Activated T-helper 2 cell treated with anti-CD3 and anti-CD28 coated beads, Interferon-gamma antibody, Interleukin-2, Interleukin-4, amounts not matched to agents 10 μg/mL and 5 μg/mL and 100 μg/mL, durations not matched to agents 14 hours and 24 hours and 36 hours (primary cell): Measurements from ENCODE around the gene PUSL1. TPM values are rescaled to one million over a fixed set of nuclear protein-coding genes. Genes with fewer than 3 reads are reported as not detected.

Experiments used
- DNase-seq: peaks from one replicate; pipeline ENCODE4 v3.0.0; 2021; ENCODE audit warnings: low spot score
- H3K27ac Mint-ChIP-seq: one replicate; pipeline ENCODE4 v1.8.0; 2021; ENCODE audit warnings: mixed read lengths
- H3K27me3 Mint-ChIP-seq: one replicate; pipeline ENCODE4 v1.8.0; 2021; ENCODE audit warnings: low read depth, mixed read lengths
- H3K36me3 Mint-ChIP-seq: one replicate; pipeline ENCODE4 v1.8.0; 2021; ENCODE audit warnings: low read depth, mixed read lengths
- H3K4me1 Mint-ChIP-seq: one replicate; pipeline ENCODE4 v1.8.0; 2021; ENCODE audit warnings: low read depth, mixed read lengths
- H3K4me3 Mint-ChIP-seq: one replicate; pipeline ENCODE4 v1.8.0; 2021; ENCODE audit warnings: low read depth, mild to moderate bottlenecking, moderate library complexity, mixed read lengths
- H3K9me3 Mint-ChIP-seq: one replicate; pipeline ENCODE4 v1.8.0; 2021; ENCODE audit warnings: mixed read lengths
- intact Hi-C: fragments of 100-400 bp; cut with micrococcal nuclease; formaldehyde crosslinking; loops from one replicate; pipeline ENCODE4 v1.15.1; 2023
- total RNA-seq: library from RNA; stranded (reverse); gene quantifications from 2 replicates; pipeline ENCODE4 v1.2.3, GENCODE V29; 2022

PUSL1 gene
- total RNA-seq, 1 donor from 2014 or later: 31.8 TPM

- no peaks in the 10 kb centered on the region for H3K27me3 Mint-ChIP-seq
- DNase-seq: no peak
- H3K27ac Mint-ChIP-seq: no peak overlapping the region
- H3K9me3 Mint-ChIP-seq: no peaks in the 10 kb centered on the region
- H3K36me3 Mint-ChIP-seq: peaks cover 25% of the 10 kb centered on the region
- H3K4me3 Mint-ChIP-seq: no peak overlapping the region
- intact Hi-C loops: no loop called here
- H3K4me1 Mint-ChIP-seq: no peaks in the 10 kb centered on the region
Observed at GRCh38 chr1:1336931-1337792, 28.8 kb downstream of the PUSL1 start.

DNA sequence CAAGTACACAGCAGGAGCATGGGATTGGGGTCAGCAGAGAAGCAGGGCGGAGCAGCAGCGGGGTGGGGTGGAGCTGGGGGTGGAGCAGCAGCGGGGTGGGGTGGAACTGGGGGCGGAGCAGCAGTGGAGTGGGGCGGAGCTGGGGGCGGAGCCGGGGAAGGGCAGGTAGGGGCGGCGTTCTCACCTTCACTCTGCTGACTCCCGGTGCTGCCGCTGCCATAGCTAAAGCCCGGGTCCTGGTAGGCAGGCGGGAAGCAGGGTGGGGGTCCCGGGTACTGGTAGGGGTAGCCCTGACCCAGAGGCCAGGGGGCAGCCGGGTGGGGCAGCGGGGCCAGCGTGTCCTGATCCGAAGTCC is 29.4 kb downstream of the PUSL1 start:
- no peak for DNase-seq
- Mint-ChIP-seq H3K36me3 (peaks cover 26% of the 10 kb centered on the region), H3K4me1 (no peaks in the 10 kb centered on the region), H3K4me3 (no peak overlapping the region), H3K27ac (no peak overlapping the region), H3K27me3 (no peaks in the 10 kb centered on the region), H3K9me3 (no peaks in the 10 kb centered on the region)
- intact Hi-C loops: no loop called here

GRCh38 chr1:1338278-1338677 is 29.9 kb downstream of the PUSL1 start:
- no peak overlapping the region for H3K27ac Mint-ChIP-seq
- no peak for DNase-seq
- no peaks in the 10 kb centered on the region for H3K9me3 Mint-ChIP-seq

GRCh38 chr1:1340185-1340584 is 31.8 kb downstream of the PUSL1 start:
- Mint-ChIP-seq H3K9me3 (no peaks in the 10 kb centered on the region), H3K4me1 (no peaks in the 10 kb centered on the region), H3K36me3 (peaks cover 26% of the 10 kb centered on the region), H3K27me3 (no peaks in the 10 kb centered on the region), H3K27ac (no peak overlapping the region), H3K4me3 (no peak overlapping the region)
- no peak for DNase-seq
- intact Hi-C loops: no loop called here

More at GRCh38 chr1:1338278-1338677, 29.9 kb downstream of the PUSL1 start:
- Mint-ChIP-seq H3K36me3 (peaks cover 28% of the 10 kb centered on the region), H3K4me3 (no peak overlapping the region), H3K27me3 (no peaks in the 10 kb centered on the region), H3K4me1 (no peaks in the 10 kb centered on the region)
- intact Hi-C loops: no loop called here

DNA sequence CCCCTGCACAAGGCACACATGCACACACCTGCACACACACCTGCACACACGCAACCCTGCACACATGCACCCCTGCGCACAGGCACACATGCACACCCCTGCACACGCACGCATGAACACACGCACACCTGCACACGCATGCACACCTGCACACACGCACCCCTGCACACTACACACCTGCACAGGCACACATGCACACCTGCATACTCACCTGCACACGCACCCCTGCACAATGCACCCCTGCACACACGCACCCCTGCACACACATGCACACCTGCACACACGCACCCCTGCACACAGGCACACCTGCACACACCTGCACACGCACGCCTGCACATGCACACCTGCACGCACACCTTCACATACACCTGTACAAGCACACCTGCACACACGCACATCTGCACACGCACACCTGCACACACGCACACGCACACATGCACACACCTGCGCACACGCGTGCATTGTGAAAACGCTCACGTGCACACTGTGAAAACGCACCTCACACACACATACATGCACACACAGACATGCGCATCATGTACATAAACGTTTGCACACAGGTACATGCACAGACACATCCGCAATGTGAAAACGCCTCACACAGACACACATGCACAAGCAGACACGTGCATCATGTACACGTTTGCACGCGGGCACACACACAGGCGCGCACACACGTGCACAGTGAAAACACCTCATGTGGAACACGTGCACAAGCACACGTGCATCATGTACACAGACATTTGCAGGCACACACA is 32.6 kb downstream of the PUSL1 start:
- intact Hi-C loops: no loop called here
- Mint-ChIP-seq H3K36me3 (peaks cover 25% of the 10 kb centered on the region), H3K27me3 (no peaks in the 10 kb centered on the region)

GRCh38 chr1:1341549-1342021 is 33.2 kb downstream of the PUSL1 start:
- H3K9me3 Mint-ChIP-seq: no peaks in the 10 kb centered on the region
- intact Hi-C loops: no loop called here
- peaks cover 25% of the 10 kb centered on the region for H3K36me3 Mint-ChIP-seq

More for the DNA sequence above, 32.6 kb downstream of the PUSL1 start:
- no peaks in the 10 kb centered on the region for H3K4me1 Mint-ChIP-seq
- H3K27ac Mint-ChIP-seq: no peak overlapping the region
- no peaks in the 10 kb centered on the region for H3K9me3 Mint-ChIP-seq
- DNase-seq: no peak
- H3K4me3 Mint-ChIP-seq: no peak overlapping the region

GRCh38 chr1:1342061-1342562 is 33.7 kb downstream of the PUSL1 start:
- intact Hi-C loops: no loop called here
- Mint-ChIP-seq H3K4me3 (no peak overlapping the region), H3K9me3 (no peaks in the 10 kb centered on the region), H3K4me1 (peaks cover 3% of the 10 kb centered on the region), H3K27ac (no peak overlapping the region), H3K36me3 (peaks cover 25% of the 10 kb centered on the region), H3K27me3 (no peaks in the 10 kb centered on the region)
- no peak for DNase-seq

More at GRCh38 chr1:1341549-1342021, 33.2 kb downstream of the PUSL1 start:
- Mint-ChIP-seq H3K27ac (no peak overlapping the region), H3K27me3 (no peaks in the 10 kb centered on the region), H3K4me1 (no peaks in the 10 kb centered on the region), H3K4me3 (no peak overlapping the region)
- DNase-seq: no peak

GRCh38 chr1:1342584-1343115 is 34.3 kb downstream of the PUSL1 start:
- H3K27ac Mint-ChIP-seq: no peak overlapping the region
- no peak overlapping the region for H3K4me3 Mint-ChIP-seq
- no peaks in the 10 kb centered on the region for H3K9me3 Mint-ChIP-seq
- H3K27me3 Mint-ChIP-seq: no peaks in the 10 kb centered on the region
- no peak for DNase-seq
- H3K36me3 Mint-ChIP-seq: peaks cover 25% of the 10 kb centered on the region
- intact Hi-C loops: no loop called here
- peaks cover 3% of the 10 kb centered on the region for H3K4me1 Mint-ChIP-seq

GRCh38 chr1:1343811-1344421 is 35.5 kb downstream of the PUSL1 start:
- H3K4me3 Mint-ChIP-seq: no peak overlapping the region
- H3K9me3 Mint-ChIP-seq: no peaks in the 10 kb centered on the region
- intact Hi-C loops: no loop called here
- H3K27ac Mint-ChIP-seq: no peak overlapping the region
- H3K36me3 Mint-ChIP-seq: peaks cover 17% of the 10 kb centered on the region
- no peaks in the 10 kb centered on the region for H3K27me3 Mint-ChIP-seq
- no peak for DNase-seq
- peaks cover 5% of the 10 kb centered on the region for H3K4me1 Mint-ChIP-seq

GRCh38 chr1:1344655-1345361 is 36.4 kb downstream of the PUSL1 start:
- H3K36me3 Mint-ChIP-seq: peaks cover 14% of the 10 kb centered on the region
- no peak overlapping the region for H3K4me3 Mint-ChIP-seq
- no peaks in the 10 kb centered on the region for H3K9me3 Mint-ChIP-seq
- no peaks in the 10 kb centered on the region for H3K27me3 Mint-ChIP-seq
- intact Hi-C loops: no loop called here
- no peak for DNase-seq
- H3K4me1 Mint-ChIP-seq: peaks cover 5% of the 10 kb centered on the region
- no peak overlapping the region for H3K27ac Mint-ChIP-seq

DNA sequence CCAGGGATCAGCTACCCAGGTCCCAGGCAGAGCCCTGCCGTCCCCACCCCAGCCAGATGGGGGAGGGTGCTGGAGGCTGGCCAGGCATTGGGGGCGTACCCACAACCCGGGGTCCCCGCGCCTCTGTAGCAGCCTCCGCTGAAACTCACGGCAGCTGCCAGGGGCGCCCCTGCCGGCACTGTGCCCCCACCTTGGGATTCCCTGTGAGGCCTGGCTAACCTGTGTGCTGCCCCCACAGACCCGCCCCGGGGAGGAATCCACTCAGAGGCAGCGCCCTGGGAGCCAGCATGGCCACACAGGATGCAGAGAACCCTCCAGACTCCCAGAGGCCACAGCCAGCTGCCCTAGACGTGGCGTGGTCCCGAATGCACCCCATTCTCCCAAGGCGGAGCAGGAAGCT is 37.0 kb downstream of the PUSL1 start:
- DNase-seq: no peak
- H3K36me3 Mint-ChIP-seq: peaks cover 13% of the 10 kb centered on the region
- intact Hi-C loops: no loop called here
- H3K27me3 Mint-ChIP-seq: no peaks in the 10 kb centered on the region
- no peak overlapping the region for H3K27ac Mint-ChIP-seq
- peaks cover 5% of the 10 kb centered on the region for H3K4me1 Mint-ChIP-seq
- H3K9me3 Mint-ChIP-seq: no peaks in the 10 kb centered on the region
- H3K4me3 Mint-ChIP-seq: no peak overlapping the region

- Mint-ChIP-seq H3K27me3 (no peaks in the 10 kb centered on the region), H3K9me3 (no peaks in the 10 kb centered on the region), H3K4me3 (no peak overlapping the region), H3K4me1 (peaks cover 5% of the 10 kb centered on the region), H3K27ac (no peak overlapping the region), H3K36me3 (peaks cover 7% of the 10 kb centered on the region)
- DNase-seq: no peak
- intact Hi-C loops: no loop called here
Observed at GRCh38 chr1:1345860-1346500, 37.6 kb downstream of the PUSL1 start.
